NCI-H526 (cell line): Measurements from ENCODE around the gene ZP4.
A peak's percentile ranks its signal among the peaks of the same experiment; 100 is the strongest.
"Not testable (repeated sequence)": the region's sequence is repeated elsewhere in the genome, so short reads cannot be mapped to it uniquely, and the experiment has no call there.

Source experiments
- DNase-seq, 2 experiments: peaks; one replicate each; lab custom pipeline; 2025; lab: John Stamatoyannopoulos, UW

The ZP4 gene

DNA sequence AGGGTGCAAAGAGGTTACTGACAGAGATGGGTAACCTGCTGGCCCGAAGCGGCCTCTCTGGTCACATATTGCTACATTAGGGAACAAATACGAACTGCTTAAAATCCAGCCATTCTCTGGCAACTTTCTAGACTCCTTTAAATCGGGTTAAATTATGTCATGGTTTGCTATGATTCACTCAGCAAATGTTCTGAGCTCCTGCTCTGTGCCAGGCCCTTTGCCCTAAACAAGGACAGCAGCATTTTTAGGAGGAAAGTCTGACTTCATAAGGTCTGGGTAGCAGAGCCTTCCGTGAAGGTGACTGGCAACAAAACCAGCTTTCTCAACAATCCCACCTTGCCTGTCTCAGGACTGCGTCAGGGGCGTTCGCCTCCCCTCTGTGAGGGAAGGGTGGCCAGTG is 15.4 kb downstream of the ZP4 start:
- no peak for DNase-seq

DNA sequence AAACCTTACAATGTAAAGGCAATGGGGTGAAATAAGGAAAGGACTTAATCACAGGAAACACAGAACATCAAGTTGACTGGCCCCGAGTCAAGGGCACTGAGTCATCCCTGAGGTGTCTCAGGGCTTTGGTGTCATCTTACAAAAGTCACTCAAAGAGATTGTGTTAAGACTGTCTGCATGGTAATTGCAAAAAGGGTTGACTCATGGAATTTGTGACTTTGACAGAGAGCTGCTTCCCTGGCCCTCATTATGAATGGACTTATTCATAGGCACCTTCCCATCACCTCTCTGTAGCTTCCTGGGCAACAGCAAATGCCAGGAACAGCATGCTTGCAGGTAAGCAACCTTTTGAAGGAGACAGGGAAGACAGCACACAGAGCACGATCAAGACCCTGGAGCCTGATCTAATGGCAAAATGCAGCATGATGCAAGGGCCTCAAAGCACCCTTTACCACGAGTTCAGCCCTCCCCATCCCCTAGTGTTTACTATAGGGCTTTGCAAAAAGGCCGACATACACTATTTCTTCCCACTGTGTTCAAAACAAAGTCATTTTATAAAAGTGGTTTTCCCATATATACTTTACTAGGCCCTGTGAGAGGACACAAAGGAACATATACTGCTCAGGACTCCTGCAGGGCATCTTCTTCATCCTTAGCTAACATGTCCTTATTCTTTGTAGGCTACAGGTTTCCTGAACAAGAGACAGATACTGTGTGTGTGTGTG is 17.1 kb downstream of the ZP4 start:
- DNase-seq, result no peak

DNA sequence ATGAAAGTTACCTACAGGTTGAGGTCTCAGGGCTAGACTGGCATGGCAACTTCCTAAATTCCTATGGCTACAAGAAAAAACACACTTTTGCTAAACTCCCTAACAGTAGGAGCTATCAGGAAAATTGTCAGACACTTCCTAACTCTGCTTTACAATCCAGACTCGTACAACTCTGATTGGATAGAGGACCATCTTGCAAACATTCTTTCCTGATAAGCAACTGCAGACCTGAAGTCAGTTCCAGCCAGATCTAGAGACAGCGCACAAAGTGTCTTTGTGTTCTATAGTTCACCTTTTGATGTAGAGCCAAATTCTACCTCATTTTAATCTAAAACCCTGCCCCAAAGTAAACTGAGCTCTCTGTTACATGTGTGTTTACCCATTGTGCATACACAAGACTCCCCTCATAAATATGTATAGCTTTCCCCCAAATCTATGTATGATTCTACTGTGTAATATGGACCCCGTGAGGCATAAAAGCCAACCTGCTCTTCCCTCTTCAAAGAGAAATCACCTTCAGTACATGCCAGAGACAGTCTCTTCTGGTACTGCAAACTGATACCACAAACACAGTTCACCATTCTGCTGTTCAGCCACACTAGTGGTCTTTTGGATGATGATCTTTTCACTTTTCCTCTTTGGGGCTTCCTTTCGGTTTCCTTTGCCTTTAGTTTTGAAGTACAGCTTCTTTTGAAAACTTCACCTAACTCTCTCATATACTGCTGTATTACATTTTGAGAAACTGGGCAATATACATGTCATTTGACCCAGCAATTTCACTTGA is 21.7 kb downstream of the ZP4 start:
- DNase-seq, result no peak

DNA sequence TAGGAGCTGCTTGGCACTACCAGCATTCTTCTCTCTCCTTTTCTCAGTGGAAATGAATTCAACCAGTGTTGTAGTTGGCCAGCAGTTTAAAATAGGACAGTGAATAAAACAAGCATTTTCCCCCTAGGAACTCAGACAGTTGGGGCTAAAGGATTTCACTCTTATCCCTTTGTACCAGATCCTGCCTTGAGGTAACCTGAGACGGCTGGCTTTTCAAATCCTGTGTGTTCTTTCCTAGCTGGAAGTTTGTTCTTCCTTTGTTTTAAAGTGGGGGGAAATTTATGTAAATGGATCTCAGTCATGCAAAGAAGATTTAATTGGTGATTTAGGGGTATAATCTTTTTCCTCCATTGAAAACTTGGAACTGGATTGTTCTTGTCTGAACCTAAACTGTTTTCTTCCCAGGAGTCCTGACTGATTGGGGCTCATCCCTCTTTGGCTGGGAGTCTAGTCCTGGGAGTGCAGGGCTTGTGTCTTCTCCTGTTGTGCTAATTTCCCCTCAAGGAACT is 23.3 kb downstream of the ZP4 start:
- DNase-seq, result no peak

DNA sequence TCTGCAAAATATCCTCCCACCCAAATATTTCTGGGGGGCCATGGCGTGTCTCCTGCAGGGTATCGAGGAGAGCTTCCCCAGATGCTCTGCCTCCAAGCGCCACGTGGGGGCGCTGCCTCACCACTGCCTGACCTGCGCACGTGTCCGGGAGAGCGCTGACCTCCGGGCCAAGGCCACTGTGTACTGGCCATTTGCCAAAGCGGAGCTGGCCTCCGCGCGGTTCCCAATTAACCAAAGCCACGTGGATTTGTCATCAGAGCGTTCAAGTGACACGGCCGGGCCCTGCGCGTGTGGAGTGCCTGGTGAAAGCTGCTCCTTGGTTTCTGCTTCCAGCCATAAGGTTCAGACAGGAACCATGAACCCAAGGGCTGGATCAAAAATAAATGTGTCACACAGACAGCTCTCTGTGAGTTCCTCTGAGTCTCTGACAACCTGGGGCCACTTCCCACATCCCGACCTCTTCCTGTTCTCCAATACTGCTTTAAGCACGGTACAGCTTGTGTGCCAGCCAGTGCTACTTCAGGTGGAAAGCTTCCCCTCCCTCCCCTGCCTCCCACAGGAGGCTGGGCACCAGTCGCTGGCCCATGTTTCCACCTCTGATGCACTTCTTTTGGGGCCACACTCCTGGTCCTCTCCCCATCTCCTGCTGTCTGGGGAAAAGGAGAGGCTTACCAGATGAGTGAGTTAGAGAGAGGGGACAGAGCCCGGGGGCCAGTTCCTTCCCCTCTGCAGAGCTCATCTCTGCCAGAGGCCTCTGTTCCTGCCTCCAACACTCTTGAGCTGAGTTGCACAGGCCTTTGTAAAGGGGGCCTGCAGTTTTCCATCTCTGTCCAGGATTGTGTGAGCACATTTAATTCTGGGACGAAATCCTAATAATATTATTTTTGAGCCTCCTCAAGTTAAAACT is 26.1 kb downstream of the ZP4 start:
- peak in 1 of 2 experiments; percentile 21 for DNase-seq

DNA sequence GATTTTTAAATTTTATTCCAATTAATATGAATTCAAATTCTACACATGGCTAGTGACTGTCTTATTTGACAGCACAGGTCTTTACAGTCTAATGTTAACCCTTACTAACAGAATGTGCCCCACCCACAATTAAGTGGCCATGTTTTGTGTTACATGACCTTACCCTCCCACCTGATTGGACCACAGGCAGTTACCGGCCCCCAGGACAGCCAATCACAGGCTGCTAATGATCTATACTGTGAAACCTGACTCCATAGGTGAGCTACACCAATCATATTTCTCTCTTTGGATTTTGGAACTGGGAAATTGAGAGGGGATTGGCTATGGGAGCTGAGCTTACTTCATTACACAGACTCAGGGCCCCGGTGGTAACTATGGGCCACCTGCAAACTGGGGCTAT is 27.5 kb downstream of the ZP4 start:
- no peak for DNase-seq

DNA sequence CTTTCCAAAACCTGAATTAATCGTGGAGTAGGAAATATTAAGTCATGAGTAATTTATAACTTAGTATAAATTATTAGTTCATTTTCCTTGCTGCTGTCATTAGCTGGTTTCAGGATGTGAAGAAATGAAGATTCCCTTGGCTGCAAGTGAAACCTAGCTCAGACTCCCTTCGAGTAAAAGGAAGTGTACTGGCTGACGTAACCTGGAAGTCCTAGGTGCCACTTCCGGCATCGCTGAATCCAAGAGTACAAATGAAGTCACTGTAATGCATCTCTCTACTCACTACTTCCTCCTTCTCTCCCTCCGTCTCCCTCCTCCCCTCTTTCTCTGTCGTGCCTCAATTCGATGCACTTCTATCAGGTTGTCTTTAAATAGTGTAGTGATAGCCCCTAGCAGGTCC is 28.8 kb downstream of the ZP4 start:
- no peak for DNase-seq

DNA sequence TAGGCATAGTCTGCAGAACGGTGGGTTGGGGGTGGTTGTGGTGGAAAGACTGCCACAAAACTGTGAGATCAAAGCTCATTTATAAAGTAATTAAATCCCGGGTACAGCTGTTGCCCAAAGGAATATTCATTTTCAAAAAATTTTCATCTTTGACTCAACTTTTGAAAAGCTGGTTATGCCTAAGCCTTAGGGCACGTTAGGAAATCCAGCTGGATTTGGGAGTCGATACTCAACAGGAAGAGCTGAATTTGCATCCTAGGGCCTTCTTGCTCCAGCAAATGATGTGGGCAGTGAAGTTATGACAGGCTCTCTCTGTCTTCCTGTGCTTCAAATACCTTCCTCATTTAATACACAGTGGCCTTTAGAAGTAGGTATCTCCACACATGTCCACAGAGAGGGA is 31.7 kb downstream of the ZP4 start:
- no peak for DNase-seq

DNA sequence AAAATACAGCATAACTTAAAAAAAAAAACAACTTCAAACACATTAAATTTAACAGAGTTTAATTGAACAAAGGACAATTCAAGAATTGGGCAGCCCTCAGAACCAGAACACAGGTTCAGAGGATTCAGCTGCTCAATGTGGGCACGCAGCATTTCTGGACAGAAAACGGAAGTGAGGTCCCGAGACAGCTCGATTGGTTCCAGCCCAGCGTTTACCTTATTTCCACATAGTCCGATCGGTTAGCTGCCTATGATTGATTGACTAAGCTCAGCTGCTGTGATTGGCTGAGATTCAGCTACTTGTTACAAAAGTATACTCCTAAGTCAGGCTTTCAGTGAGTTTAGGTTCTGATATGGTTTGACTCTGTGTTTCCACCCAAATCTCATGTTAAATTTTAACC is 33.3 kb downstream of the ZP4 start:
- no peak for DNase-seq

DNA sequence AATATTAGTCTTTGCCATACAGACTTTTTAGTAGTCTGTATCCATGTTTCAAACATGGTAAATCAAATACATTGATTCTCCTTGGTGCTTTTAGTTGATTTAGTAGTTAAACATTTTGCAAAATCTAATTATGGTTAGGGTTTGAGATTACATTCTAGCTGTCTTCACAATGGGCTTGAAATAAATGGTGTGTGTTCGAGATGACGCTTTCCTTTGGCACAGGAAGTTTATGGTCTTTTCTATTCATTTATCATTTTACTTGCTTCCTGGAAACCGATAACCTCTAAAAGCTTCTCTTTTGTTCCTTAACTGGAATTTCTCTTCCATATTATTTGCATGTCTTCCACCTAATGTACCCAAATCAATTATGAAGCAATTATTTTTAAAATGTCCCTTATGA is 38.4 kb downstream of the ZP4 start:
- DNase-seq, result no peak

DNA sequence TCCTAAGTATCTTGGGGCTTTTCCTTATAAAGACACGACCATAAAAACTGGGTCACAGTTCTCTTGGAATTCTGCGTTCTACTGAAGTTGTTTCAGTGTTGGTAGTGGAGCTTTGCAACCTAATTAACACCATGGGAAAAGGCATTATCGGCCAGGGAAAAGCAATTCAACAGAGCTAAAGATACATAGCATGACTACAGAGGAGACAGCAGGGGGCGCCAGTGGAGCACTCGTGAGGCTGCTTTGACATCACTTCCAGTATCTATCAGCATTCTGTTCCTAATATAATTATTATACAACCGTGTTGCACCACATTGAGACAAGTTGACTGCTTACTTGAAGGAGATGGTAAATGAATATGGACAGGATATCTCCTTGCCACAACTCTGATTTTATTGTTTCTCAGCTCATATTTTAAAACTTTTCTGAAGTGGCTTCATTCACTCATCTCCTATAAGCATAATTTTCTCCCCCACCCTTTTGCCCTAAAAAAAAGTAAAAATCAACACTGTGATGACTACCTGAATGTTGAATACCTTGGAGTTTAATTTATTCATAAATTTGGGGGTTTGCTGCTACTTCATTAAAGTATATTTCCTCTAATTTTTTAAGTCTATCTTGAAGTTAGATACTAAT is 39.4 kb downstream of the ZP4 start:
- peak in 1 of 2 experiments; percentile 60 for DNase-seq

DNA sequence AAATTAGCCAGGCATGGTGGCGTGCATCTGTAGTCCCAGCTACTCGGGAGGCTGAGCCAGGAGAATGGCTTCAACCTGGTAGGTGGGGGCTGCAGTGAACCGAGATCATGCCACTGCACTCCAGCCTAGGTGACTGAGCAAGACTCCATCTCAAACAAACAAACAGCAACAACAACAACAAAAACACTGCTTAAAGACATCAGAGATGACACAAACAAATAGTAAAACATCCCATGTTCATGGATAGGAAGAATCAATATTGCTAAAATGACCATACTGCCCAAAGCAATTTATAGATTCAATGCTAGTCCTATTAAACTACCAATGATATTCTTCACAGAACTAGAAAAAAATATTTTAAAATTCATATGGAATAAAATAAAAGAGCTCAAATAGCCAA is 47.2 kb downstream of the ZP4 start:
- not testable (repeated sequence) for DNase-seq

DNA sequence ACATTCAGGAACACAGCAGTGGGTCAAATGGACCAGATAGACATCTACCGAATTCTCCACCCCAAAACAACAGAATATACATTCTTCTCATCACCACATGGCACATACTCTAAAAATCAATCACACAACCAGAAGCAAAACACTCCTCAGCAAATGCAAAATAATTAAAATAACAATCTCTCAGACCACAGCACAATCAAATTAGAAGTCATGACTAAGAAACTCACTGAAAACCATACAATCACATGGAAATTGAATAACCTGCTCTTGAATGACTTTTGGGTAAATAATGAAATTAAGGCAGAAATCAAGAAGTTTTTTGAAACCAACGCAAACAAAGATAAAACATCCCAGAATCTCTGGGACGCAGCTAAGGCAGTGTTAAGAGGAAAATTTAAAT is 49.2 kb downstream of the ZP4 start:
- no peak for DNase-seq

DNA sequence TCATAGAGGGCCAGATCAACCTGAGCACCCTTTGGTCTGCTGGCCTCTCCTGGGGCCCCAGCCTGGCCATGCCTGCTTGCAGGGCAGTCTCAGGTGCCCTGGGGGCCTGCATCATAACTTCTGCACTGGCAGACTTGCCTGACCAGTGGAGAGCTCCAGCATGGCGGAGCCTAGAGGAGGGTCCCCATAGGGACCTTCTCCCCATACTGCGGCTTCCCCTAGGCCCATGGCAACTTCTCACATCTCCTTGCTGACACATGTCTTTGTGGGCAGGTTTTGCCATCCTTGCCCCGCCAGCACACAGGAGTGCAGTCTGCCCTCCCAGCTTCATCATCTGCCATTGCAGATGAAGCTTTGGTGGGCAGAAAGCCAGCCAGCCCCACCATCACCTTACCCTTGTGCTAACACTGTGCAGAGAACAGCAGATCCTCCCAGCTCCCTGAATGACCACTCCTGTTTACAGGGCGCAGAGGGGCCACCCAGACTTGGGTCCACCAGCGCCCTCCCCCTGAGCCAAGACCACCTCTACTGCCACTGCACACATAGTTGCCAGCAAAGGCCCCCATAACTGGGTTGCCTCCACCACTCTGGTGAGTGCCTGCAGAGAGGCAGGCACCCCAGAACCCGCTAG is 51.7 kb downstream of the ZP4 start:
- no peak for DNase-seq

DNA sequence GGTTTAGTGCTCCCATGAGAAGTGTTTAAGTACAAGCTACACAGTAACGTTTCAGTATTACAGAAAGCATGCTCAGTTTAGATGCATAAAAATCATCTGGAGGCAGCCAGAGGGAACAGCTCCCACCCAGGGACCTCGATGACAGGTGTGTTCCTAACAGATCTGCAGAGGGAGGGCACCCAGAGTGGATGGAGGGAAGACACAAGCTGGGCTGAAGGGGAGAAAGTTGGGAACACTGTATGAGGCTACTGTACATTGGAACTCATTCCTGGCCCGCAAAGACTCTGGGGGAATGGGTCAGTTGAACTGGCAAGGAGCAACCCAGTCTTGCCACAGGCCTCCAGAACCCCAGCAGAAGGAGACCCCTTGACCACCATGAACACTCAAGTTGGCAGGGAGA is 52.4 kb downstream of the ZP4 start:
- no peak for DNase-seq

DNA sequence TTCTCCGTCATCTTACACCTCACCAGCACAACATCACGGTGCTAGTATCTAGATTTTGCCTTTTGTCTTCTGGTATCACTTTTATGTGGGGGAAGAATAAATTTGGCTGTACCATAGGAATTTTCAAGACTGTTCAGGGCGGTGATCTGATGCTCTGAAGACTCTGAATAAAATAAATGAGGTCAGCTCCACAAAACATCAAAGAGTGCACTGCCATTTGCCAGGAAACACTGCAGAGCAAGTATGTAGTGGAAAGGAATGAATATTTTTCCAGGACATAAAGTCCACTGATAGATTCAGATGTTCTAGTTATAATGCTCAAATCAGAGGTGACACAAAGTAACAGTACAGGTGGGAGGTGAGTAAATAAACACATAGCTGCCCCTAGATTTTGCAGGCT is 56.3 kb downstream of the ZP4 start:
- no peak for DNase-seq

DNA sequence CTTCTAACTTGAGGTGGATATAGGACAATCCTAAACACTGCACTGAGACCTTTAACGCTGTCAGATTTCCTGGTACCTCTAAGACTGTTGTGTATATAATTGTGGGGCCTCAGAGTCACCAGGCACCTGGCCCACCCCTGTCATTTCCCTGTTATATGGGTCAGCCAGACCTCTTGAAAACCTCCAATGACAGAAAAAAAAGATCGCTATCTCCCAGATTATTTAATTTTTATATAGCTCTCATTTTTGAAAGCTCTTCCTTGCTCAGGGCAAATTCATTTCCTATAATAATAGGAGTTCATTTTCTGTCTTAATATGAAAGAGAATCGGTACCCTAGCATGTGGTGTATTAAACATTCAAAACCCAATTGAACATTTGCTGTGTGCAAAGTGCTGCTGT is 56.7 kb downstream of the ZP4 start:
- DNase-seq, result no peak

DNA sequence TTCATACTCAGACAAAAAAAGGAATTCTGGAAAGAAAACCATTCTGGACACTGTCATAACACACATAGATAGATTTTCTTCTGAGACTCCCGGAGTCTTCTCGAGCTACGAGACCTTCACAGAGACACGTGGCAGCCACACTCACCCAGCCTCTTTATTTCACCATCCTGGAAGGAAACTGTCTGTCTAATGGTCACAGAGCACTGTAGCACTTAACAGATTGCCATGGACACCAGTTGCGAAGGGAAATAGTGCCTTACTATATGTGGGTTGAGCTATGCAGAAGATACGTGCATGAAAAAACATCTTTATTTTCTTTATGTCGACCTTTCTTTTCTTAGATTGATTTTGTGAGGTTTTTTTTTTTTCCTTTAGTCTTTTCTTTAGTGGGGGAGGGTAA is 57.9 kb downstream of the ZP4 start:
- DNase-seq, result no peak
